ENCODE data around the gene RANBP3. TPM values are rescaled to one million over a fixed set of nuclear protein-coding genes. Genes with fewer than 3 reads are reported as not detected.

RANBP3 gene
- total and polyA plus RNA-seq, 2 experiments from 2014 or later: 40.2 to 98.3 TPM

DNA sequence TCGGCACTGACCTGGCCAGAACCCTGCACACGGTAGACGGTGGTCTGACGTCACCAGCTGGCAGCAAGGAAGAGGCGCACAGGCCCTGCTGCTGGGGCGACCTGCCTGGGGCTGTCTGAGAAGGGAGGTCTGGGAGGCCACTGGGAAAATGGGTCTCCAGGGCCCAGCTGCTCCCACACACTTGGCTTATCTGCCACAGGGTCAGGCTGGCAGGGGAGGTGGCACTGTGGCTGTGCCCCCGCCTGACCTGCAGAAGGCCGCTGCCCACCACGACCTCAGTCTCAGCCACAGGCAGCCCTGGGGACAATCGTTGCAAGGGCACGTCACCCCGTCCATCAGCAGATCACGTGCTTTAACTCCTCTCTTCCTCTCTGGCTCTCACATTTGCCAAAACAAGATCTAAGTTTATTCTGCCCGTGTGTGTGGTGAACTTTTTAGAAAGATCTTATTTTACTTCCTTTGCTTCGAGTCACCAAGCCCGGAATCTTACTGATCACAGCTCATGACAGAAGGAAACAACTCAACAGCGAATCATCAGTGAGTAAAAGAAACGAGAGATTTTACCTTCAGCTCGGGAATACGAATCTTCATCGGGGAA, 45.2 kb upstream of the RANBP3 start:
- no peaks in the 10 kb centered on the region for H3K27me3 ChIP-seq (ENCODE audit: insufficient read depth)
- no peaks in the 10 kb centered on the region; the same call in 1 of the 2 replicates for H3K4me1 ChIP-seq (ENCODE audit: insufficient read depth)
- Mint-ChIP-seq H3K4me1 (peaks cover 2% of the 10 kb centered on the region; the same call in 1 of the 3 replicates), H3K9me3 (no peaks in the 10 kb centered on the region), H3K27ac (no peak overlapping the region), H3K36me3 (ENCODE audit: low read depth) (no peaks in the 10 kb centered on the region), H3K27me3 (ENCODE audit: insufficient read depth, low read depth, poor library complexity) (peaks cover 2% of the 10 kb centered on the region), H3K4me3 (no peak overlapping the region)
- H4K20me1 ChIP-seq (replicated peaks; ENCODE audit: insufficient read depth): no peaks in the 10 kb centered on the region
- no peak overlapping the region for H2AFZ ChIP-seq
- TF ChIP-seq POLR2AphosphoS5 (IDR thresholded peaks at IDR 0.05; ENCODE audit: low read depth) (no peak), NANOG (IDR thresholded peaks at IDR 0.05; ENCODE audit: borderline replicate concordance) (no peak), EZH2phosphoT487 (IDR thresholded peaks at IDR 0.05; ENCODE audit: unreplicated experiment) (no peak), ZNF331 (CRISPR knock-in tag; IDR thresholded peaks at IDR 0.05; ENCODE audit: low read depth) (no peak), ZNF114 (CRISPR knock-in tag; IDR thresholded peaks at IDR 0.05) (no peak), JUNB (IDR thresholded peaks at IDR 0.05; ENCODE audit: unreplicated experiment) (no peak), CREB1 (CRISPR knock-in tag; IDR thresholded peaks at IDR 0.05; ENCODE audit: low read depth) (no peak), STAT1 (IDR thresholded peaks at IDR 0.05; ENCODE audit: unreplicated experiment) (no peak), EZH2 (IDR thresholded peaks at IDR 0.05; ENCODE audit: low read depth, unreplicated experiment) (no peak)
- TF ChIP-seq, protein P1, sequence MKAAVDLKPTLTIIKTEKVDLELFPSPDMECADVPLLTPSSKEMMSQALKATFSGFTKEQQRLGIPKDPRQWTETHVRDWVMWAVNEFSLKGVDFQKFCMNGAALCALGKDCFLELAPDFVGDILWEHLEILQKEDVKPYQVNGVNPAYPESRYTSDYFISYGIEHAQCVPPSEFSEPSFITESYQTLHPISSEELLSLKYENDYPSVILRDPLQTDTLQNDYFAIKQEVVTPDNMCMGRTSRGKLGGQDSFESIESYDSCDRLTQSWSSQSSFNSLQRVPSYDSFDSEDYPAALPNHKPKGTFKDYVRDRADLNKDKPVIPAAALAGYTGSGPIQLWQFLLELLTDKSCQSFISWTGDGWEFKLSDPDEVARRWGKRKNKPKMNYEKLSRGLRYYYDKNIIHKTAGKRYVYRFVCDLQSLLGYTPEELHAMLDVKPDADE (IDR thresholded peaks at IDR 0.05): no peak
- TF ChIP-seq, protein P2, sequence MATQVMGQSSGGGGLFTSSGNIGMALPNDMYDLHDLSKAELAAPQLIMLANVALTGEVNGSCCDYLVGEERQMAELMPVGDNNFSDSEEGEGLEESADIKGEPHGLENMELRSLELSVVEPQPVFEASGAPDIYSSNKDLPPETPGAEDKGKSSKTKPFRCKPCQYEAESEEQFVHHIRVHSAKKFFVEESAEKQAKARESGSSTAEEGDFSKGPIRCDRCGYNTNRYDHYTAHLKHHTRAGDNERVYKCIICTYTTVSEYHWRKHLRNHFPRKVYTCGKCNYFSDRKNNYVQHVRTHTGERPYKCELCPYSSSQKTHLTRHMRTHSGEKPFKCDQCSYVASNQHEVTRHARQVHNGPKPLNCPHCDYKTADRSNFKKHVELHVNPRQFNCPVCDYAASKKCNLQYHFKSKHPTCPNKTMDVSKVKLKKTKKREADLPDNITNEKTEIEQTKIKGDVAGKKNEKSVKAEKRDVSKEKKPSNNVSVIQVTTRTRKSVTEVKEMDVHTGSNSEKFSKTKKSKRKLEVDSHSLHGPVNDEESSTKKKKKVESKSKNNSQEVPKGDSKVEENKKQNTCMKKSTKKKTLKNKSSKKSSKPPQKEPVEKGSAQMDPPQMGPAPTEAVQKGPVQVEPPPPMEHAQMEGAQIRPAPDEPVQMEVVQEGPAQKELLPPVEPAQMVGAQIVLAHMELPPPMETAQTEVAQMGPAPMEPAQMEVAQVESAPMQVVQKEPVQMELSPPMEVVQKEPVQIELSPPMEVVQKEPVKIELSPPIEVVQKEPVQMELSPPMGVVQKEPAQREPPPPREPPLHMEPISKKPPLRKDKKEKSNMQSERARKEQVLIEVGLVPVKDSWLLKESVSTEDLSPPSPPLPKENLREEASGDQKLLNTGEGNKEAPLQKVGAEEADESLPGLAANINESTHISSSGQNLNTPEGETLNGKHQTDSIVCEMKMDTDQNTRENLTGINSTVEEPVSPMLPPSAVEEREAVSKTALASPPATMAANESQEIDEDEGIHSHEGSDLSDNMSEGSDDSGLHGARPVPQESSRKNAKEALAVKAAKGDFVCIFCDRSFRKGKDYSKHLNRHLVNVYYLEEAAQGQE (IDR thresholded peaks at IDR 0.05; ENCODE audit: unreplicated experiment): no peak
- TF ChIP-seq, protein P3, sequence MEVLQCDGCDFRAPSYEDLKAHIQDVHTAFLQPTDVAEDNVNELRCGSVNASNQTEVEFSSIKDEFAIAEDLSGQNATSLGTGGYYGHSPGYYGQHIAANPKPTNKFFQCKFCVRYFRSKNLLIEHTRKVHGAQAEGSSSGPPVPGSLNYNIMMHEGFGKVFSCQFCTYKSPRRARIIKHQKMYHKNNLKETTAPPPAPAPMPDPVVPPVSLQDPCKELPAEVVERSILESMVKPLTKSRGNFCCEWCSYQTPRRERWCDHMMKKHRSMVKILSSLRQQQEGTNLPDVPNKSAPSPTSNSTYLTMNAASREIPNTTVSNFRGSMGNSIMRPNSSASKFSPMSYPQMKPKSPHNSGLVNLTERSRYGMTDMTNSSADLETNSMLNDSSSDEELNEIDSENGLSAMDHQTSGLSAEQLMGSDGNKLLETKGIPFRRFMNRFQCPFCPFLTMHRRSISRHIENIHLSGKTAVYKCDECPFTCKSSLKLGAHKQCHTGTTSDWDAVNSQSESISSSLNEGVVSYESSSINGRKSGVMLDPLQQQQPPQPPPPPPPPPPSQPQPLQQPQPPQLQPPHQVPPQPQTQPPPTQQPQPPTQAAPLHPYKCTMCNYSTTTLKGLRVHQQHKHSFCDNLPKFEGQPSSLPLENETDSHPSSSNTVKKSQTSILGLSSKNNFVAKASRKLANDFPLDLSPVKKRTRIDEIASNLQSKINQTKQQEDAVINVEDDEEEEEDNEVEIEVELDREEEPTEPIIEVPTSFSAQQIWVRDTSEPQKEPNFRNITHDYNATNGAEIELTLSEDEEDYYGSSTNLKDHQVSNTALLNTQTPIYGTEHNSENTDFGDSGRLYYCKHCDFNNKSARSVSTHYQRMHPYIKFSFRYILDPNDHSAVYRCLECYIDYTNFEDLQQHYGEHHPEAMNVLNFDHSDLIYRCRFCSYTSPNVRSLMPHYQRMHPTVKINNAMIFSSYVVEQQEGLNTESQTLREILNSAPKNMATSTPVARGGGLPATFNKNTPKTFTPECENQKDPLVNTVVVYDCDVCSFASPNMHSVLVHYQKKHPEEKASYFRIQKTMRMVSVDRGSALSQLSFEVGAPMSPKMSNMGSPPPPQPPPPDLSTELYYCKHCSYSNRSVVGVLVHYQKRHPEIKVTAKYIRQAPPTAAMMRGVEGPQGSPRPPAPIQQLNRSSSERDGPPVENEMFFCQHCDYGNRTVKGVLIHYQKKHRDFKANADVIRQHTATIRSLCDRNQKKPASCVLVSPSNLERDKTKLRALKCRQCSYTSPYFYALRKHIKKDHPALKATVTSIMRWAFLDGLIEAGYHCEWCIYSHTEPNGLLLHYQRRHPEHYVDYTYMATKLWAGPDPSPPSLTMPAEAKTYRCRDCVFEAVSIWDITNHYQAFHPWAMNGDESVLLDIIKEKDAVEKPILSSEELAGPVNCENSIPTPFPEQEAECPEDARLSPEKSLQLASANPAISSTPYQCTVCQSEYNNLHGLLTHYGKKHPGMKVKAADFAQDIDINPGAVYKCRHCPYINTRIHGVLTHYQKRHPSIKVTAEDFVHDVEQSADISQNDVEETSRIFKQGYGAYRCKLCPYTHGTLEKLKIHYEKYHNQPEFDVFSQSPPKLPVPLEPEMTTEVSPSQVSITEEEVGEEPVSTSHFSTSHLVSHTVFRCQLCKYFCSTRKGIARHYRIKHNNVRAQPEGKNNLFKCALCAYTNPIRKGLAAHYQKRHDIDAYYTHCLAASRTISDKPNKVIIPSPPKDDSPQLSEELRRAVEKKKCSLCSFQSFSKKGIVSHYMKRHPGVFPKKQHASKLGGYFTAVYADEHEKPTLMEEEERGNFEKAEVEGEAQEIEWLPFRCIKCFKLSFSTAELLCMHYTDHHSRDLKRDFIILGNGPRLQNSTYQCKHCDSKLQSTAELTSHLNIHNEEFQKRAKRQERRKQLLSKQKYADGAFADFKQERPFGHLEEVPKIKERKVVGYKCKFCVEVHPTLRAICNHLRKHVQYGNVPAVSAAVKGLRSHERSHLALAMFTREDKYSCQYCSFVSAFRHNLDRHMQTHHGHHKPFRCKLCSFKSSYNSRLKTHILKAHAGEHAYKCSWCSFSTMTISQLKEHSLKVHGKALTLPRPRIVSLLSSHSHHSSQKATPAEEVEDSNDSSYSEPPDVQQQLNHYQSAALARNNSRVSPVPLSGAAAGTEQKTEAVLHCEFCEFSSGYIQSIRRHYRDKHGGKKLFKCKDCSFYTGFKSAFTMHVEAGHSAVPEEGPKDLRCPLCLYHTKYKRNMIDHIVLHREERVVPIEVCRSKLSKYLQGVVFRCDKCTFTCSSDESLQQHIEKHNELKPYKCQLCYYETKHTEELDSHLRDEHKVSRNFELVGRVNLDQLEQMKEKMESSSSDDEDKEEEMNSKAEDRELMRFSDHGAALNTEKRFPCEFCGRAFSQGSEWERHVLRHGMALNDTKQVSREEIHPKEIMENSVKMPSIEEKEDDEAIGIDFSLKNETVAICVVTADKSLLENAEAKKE (CRISPR knock-in tag; IDR thresholded peaks at IDR 0.05): no peak
- TF ChIP-seq, protein P4, sequence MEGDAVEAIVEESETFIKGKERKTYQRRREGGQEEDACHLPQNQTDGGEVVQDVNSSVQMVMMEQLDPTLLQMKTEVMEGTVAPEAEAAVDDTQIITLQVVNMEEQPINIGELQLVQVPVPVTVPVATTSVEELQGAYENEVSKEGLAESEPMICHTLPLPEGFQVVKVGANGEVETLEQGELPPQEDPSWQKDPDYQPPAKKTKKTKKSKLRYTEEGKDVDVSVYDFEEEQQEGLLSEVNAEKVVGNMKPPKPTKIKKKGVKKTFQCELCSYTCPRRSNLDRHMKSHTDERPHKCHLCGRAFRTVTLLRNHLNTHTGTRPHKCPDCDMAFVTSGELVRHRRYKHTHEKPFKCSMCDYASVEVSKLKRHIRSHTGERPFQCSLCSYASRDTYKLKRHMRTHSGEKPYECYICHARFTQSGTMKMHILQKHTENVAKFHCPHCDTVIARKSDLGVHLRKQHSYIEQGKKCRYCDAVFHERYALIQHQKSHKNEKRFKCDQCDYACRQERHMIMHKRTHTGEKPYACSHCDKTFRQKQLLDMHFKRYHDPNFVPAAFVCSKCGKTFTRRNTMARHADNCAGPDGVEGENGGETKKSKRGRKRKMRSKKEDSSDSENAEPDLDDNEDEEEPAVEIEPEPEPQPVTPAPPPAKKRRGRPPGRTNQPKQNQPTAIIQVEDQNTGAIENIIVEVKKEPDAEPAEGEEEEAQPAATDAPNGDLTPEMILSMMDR (conservative IDR thresholded peaks at IDR 0.05; ENCODE audit: low read depth in 2 of 2): no peak
- H3K9me2 ChIP-seq (ENCODE audit: insufficient read depth): no peaks in the 10 kb centered on the region
- no peaks in the 10 kb centered on the region for H3K36me3 ChIP-seq (ENCODE audit: insufficient read depth)
- H3K79me2 ChIP-seq (replicated peaks; ENCODE audit: insufficient read depth): no peaks in the 10 kb centered on the region
- no peaks in the 10 kb centered on the region for H3F3A ChIP-seq (replicated peaks; ENCODE audit: low read depth)
- DNase-seq (ENCODE audit: low spot score) (no peak), ATAC-seq (no peak)
- H3K4me3 ChIP-seq: no peak overlapping the region
- H3K4me2 ChIP-seq: no peak overlapping the region
- no peak overlapping the region for H3K27ac ChIP-seq (ENCODE audit: low read depth)
